ENCODE measurements around the gene MOCS2. TPM values are rescaled to one million over a fixed set of nuclear protein-coding genes. Genes with fewer than 3 reads are reported as not detected.
A peak's percentile ranks its signal among the peaks of the same experiment; 100 is the strongest.

MOCS2 gene
- total RNA-seq, 1 experiment from 2014 or later = 23.6 TPM

GRCh38 chr5:53099546-53099945 lies 10.0 kb downstream of the MOCS2 start:
- no peak overlapping the region for H2AFZ ChIP-seq
- no peaks in the 10 kb centered on the region for H3K9me2 ChIP-seq (ENCODE audit: insufficient read depth)
- intact Hi-C loops (cut with micrococcal nuclease; ENCODE audit: unreplicated experiment) = loop anchor here (5.0 kb wide), 2 partner anchors 177 to 312 kb away; partner anchors contain the start of genes ITGA1 and PELO
- no peaks in the 10 kb centered on the region for H3K9me3 ChIP-seq (ENCODE audit: insufficient read depth, low read depth)
- no peak overlapping the region for H3K4me2 ChIP-seq
- ChIA-PET POLR2A (ENCODE audit: unreplicated experiment) (no interaction called here), CTCF (no interaction called here)
- no peaks in the 10 kb centered on the region for H4K20me1 ChIP-seq (ENCODE audit: insufficient read depth)
- DNase-seq = no peak
- H3F3A ChIP-seq (ENCODE audit: insufficient read depth, low read depth) = peaks cover 15% of the 10 kb centered on the region; the same call in 1 of the 2 replicates
- BruUV-seq (replicated peaks) = no TSS peak
- TF ChIP-seq EZH2 (IDR thresholded peaks at IDR 0.05; ENCODE audit: low read depth) = no peak
- TF ChIP-seq, protein P1, sequence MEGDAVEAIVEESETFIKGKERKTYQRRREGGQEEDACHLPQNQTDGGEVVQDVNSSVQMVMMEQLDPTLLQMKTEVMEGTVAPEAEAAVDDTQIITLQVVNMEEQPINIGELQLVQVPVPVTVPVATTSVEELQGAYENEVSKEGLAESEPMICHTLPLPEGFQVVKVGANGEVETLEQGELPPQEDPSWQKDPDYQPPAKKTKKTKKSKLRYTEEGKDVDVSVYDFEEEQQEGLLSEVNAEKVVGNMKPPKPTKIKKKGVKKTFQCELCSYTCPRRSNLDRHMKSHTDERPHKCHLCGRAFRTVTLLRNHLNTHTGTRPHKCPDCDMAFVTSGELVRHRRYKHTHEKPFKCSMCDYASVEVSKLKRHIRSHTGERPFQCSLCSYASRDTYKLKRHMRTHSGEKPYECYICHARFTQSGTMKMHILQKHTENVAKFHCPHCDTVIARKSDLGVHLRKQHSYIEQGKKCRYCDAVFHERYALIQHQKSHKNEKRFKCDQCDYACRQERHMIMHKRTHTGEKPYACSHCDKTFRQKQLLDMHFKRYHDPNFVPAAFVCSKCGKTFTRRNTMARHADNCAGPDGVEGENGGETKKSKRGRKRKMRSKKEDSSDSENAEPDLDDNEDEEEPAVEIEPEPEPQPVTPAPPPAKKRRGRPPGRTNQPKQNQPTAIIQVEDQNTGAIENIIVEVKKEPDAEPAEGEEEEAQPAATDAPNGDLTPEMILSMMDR (conservative IDR thresholded peaks at IDR 0.05) = no peak
- no peaks in the 10 kb centered on the region for H3K4me1 ChIP-seq (replicated peaks; ENCODE audit: insufficient read depth)
- peaks cover 20% of the 10 kb centered on the region for H3K36me3 ChIP-seq (ENCODE audit: low read depth)
- no peaks in the 10 kb centered on the region for H3K27me3 ChIP-seq (ENCODE audit: insufficient read depth, low read depth)
- no peak overlapping the region for H3K27ac ChIP-seq
- H3K79me2 ChIP-seq (ENCODE audit: low read depth) = no peaks in the 10 kb centered on the region
- no peak overlapping the region for H3K4me3 ChIP-seq

- CTCF ChIA-PET = no interaction called here
Measured at GRCh38 chr5:53095931-53096525, 13.5 kb downstream of the MOCS2 start.

GRCh38 chr5:53095217-53095616 lies 14.3 kb downstream of the MOCS2 start:
- Histone ChIP-seq H3K4me1 (replicated peaks; ENCODE audit: insufficient read depth) (peaks cover 11% of the 10 kb centered on the region; the same call in 1 of the 2 replicates), H4K20me1 (ENCODE audit: insufficient read depth) (no peaks in the 10 kb centered on the region), H3K79me2 (ENCODE audit: low read depth) (no peaks in the 10 kb centered on the region), H3F3A (ENCODE audit: insufficient read depth, low read depth) (peaks cover 24% of the 10 kb centered on the region; the same call in 1 of the 2 replicates), H3K4me2 (no peak overlapping the region), H3K9me2 (ENCODE audit: insufficient read depth) (no peaks in the 10 kb centered on the region), H3K4me3 (no peak overlapping the region), H3K27ac (no peak overlapping the region), H3K27me3 (ENCODE audit: insufficient read depth, low read depth) (no peaks in the 10 kb centered on the region), H3K9me3 (ENCODE audit: insufficient read depth, low read depth) (no peaks in the 10 kb centered on the region), H3K36me3 (ENCODE audit: low read depth) (peaks cover 15% of the 10 kb centered on the region), H2AFZ (no peak overlapping the region)
- no TSS peak for BruUV-seq (replicated peaks)
- no peak for DNase-seq
- intact Hi-C loops (cut with micrococcal nuclease; ENCODE audit: unreplicated experiment) = loop anchor here (5.0 kb wide), 2 partner anchors 173 to 308 kb away; partner anchors contain the start of genes ITGA1 and PELO
- ChIA-PET POLR2A (ENCODE audit: unreplicated experiment) (no interaction called here), CTCF (interaction anchor here (0.8 kb wide), 1 partner anchor 146 kb away, joined by 4 read pairs; no protein-coding TSS in a partner anchor)
- TF ChIP-seq, protein P1 (conservative IDR thresholded peaks at IDR 0.05) = no peak
- no peak for TF ChIP-seq EZH2 (IDR thresholded peaks at IDR 0.05; ENCODE audit: low read depth)

More at GRCh38 chr5:53095931-53096525, 13.5 kb downstream of the MOCS2 start:
- TF ChIP-seq EZH2 (IDR thresholded peaks at IDR 0.05; ENCODE audit: low read depth) = no peak
- TF ChIP-seq, protein P1 (conservative IDR thresholded peaks at IDR 0.05) = peak; percentile 90
- Histone ChIP-seq H2AFZ (no peak overlapping the region), H3K9me3 (ENCODE audit: insufficient read depth, low read depth) (no peaks in the 10 kb centered on the region), H3K4me3 (no peak overlapping the region), H4K20me1 (ENCODE audit: insufficient read depth) (no peaks in the 10 kb centered on the region), H3K27me3 (ENCODE audit: insufficient read depth, low read depth) (no peaks in the 10 kb centered on the region), H3K4me1 (replicated peaks; ENCODE audit: insufficient read depth) (peaks cover 4% of the 10 kb centered on the region; the same call in 1 of the 2 replicates), H3K79me2 (ENCODE audit: low read depth) (no peaks in the 10 kb centered on the region), H3K27ac (no peak overlapping the region), H3K9me2 (ENCODE audit: insufficient read depth) (no peaks in the 10 kb centered on the region), H3K36me3 (ENCODE audit: low read depth) (peaks cover 15% of the 10 kb centered on the region), H3K4me2 (no peak overlapping the region), H3F3A (ENCODE audit: insufficient read depth, low read depth) (peaks cover 23% of the 10 kb centered on the region; the same call in 1 of the 2 replicates)
- no TSS peak for BruUV-seq (replicated peaks)
- DNase-seq = peak; percentile 49 to 50
- intact Hi-C loops (cut with micrococcal nuclease; ENCODE audit: unreplicated experiment) = loop anchor here (1.0 to 5.0 kb wide), 3 partner anchors 148 to 309 kb away; partner anchors contain the start of genes ITGA1 and PELO
- POLR2A ChIA-PET (ENCODE audit: unreplicated experiment) = no interaction called here
